ENCODE data around the gene RTEL1.

- TF ChIP-seq CTCF (IDR thresholded peaks at IDR 0.05; ENCODE audit: low read depth, low read length, poor library complexity, severe bottlenecking) (no peak), EZH2phosphoT487 (IDR thresholded peaks at IDR 0.05; ENCODE audit: borderline replicate concordance, low read length) (no peak)
Observed at GRCh38 chr20:63641146-63641791, 16.8 kb upstream of the RTEL1 start.

Measured in DOHH2 (cell line).